Muscle layer of duodenum (tissue), 2 donors: Measurements from ENCODE around the gene BTNL9.
A peak's percentile ranks its signal among the peaks of the same experiment; 100 is the strongest.

ENCODE experiments used
- H3K27ac ChIP-seq: one replicate; pipeline ENCODE4 v1.7.0; 2013; ENCODE audit warnings: mild to moderate bottlenecking, low read length
- H3K27me3 ChIP-seq: one replicate; pipeline ENCODE4 v1.7.0; 2013; ENCODE audit warnings: low read depth, mild to moderate bottlenecking, control low read depth, low read length
- H3K36me3 ChIP-seq, 2 donors: one replicate each; pipeline ENCODE4 v1.7.0; 2013; ENCODE audit warnings: low read length in 2 of 2, control low read depth in 1 of 2, mild to moderate bottlenecking in 1 of 2; ENCODE audit not compliant: insufficient read depth in 2 of 2, control insufficient read depth in 1 of 2
- H3K4me1 ChIP-seq, 2 donors: one replicate each; pipeline ENCODE4 v1.7.0; 2013; ENCODE audit warnings: low read length in 2 of 2, mild to moderate bottlenecking in 2 of 2, control low read depth in 1 of 2, moderate library complexity in 1 of 2; ENCODE audit not compliant: insufficient read depth in 2 of 2, control insufficient read depth in 1 of 2
- H3K4me3 ChIP-seq, 2 donors: one replicate each; pipeline ENCODE4 v1.7.0; 2013; ENCODE audit warnings: low read length in 2 of 2, low read depth in 1 of 2, mild to moderate bottlenecking in 1 of 2
- H3K9me3 ChIP-seq, 2 donors: one replicate each; pipeline ENCODE4 v1.7.0; 2013; ENCODE audit warnings: low read length in 2 of 2, control low read depth in 1 of 2, mild to moderate bottlenecking in 1 of 2; ENCODE audit not compliant: control insufficient read depth in 1 of 2
- donor health status: healthy.

BTNL9 gene

GRCh38 chr5:181053488-181054121 lies 13.5 kb downstream of the BTNL9 start:
- no peak overlapping the region for H3K27ac ChIP-seq
- peak overlapping the region; percentile 42 to 73 for H3K4me3 ChIP-seq
- no peaks in the 10 kb centered on the region for H3K36me3 ChIP-seq
- no peaks in the 10 kb centered on the region for H3K9me3 ChIP-seq
- H3K27me3 ChIP-seq, result peaks cover 53% of the 10 kb centered on the region
- H3K4me1 ChIP-seq, result peaks cover 0 to 21% of the 10 kb centered on the region in 2 donors

DNA sequence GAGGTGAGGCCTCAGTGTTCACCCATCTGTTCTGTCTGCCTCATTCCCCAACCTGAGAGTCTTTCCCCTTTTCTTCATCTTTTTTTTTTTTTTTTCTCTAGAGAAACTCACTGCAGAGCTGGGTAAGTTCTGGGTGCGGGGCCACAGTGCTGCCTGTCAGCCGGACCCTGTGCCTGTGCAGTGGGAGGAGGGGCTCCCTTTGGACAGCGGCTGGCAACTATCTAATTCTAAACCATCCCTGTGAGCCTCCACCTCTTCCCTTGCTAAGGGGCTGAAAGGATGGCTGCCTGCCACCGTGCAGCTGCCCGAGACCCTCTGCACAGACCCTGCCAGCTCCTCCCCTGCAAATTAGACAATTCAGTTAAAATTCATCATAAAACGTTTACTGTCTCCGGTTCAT lies 14.1 kb downstream of the BTNL9 start:
- peak overlapping the region in 1 of 2 donors; percentile 73 for H3K4me3 ChIP-seq
- H3K4me1 ChIP-seq, result peaks cover 0 to 21% of the 10 kb centered on the region in 2 donors
- no peaks in the 10 kb centered on the region for H3K36me3 ChIP-seq
- H3K27me3 ChIP-seq, result peaks cover 59% of the 10 kb centered on the region
- H3K9me3 ChIP-seq, result no peaks in the 10 kb centered on the region
- no peak overlapping the region for H3K27ac ChIP-seq

DNA sequence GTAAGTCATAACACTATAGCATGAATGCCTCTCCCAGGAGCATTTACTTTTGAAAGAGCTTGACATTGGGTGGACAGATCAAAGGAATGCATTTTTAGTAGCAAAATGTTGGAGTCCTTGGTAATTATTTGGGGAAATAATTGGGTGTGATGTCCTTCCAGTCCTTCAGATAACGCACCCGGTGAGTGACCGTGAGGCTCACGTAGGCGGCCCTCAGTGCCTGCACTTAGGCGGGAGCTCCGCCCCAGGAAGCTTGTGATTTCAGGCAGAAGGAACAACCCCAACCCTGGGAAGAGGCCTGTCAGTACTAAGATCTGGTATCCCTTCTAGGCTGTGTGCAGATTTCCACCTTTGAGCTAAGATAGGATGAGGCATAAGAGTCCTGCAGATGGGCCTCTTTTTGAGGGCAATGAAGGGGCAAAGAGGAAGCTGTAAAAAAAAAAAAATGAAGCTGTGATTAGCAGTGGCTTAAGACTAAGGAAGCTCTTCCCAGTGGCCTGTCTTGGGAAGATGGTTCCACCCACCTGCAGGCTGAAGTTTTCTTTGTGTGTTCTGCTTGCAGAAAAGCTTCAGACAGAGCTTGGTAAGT lies 14.9 kb downstream of the BTNL9 start:
- Histone ChIP-seq H3K4me1 (peaks cover 0 to 27% of the 10 kb centered on the region in 2 donors), H3K27ac (no peak overlapping the region), H3K9me3 (no peaks in the 10 kb centered on the region), H3K4me3 (no peak overlapping the region), H3K27me3 (peaks cover 62% of the 10 kb centered on the region), H3K36me3 (no peaks in the 10 kb centered on the region)

DNA sequence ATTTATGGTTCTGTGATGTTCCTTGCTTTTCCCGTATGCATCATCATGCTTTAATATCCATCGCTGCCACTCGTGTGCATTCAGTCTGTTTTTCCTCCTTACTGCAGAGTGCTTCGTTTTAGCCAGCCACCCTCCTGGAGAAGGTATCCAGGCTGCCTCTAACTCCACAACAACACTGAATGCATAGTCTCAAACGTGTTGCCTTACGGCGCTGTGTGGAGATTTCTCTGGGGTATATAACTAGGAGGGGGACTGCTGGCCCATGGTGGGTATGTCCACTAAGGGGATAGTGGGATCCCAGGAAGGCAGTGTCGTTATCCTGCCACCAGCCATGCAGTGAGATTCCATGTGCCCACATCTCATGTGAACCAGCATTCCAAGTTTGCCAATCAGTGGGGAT lies 16.4 kb downstream of the BTNL9 start:
- no peak overlapping the region for H3K4me3 ChIP-seq
- H3K27me3 ChIP-seq, result peaks cover 69% of the 10 kb centered on the region
- H3K27ac ChIP-seq, result no peak overlapping the region

GRCh38 chr5:181058321-181058720 lies 18.3 kb downstream of the BTNL9 start:
- Histone ChIP-seq H3K27me3 (peaks cover 78% of the 10 kb centered on the region), H3K4me3 (no peak overlapping the region), H3K36me3 (no peaks in the 10 kb centered on the region)

More for the DNA sequence above, 16.4 kb downstream of the BTNL9 start:
- Histone ChIP-seq H3K9me3 (no peaks in the 10 kb centered on the region), H3K4me1 (peaks cover 0 to 27% of the 10 kb centered on the region in 2 donors), H3K36me3 (no peaks in the 10 kb centered on the region)

DNA sequence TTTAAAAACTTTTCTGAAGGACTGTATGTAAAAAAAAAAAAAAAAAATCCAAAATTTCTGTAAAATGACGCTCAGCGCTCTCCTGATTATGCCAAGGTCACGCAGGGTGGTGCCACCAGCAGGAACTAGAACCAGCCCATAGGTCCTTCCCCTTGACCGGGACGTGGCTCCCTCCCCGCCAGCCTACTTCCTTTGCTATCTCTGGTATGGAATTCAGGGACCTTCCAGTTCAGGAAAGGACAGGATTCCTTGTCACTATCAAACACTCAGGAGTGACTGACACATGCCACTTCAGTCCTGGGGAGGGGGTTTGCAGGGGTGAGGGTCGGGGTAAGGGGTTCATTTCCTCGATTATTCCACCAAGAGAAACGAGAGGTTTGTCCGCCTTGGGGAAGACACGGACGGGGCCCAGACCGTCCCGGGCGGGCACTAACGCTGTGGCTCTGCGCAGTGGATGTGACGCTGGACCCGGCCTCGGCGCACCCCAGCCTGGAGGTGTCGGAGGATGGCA lies 18.8 kb downstream of the BTNL9 start:
- Histone ChIP-seq H3K9me3 (no peaks in the 10 kb centered on the region), H3K36me3 (no peaks in the 10 kb centered on the region), H3K27ac (no peak overlapping the region), H3K4me1 (peaks cover 0 to 9% of the 10 kb centered on the region in 2 donors), H3K4me3 (no peak overlapping the region), H3K27me3 (peaks cover 73% of the 10 kb centered on the region)

More at GRCh38 chr5:181058321-181058720, 18.3 kb downstream of the BTNL9 start:
- Histone ChIP-seq H3K4me1 (peaks cover 0 to 14% of the 10 kb centered on the region in 2 donors), H3K27ac (no peak overlapping the region), H3K9me3 (no peaks in the 10 kb centered on the region)

DNA sequence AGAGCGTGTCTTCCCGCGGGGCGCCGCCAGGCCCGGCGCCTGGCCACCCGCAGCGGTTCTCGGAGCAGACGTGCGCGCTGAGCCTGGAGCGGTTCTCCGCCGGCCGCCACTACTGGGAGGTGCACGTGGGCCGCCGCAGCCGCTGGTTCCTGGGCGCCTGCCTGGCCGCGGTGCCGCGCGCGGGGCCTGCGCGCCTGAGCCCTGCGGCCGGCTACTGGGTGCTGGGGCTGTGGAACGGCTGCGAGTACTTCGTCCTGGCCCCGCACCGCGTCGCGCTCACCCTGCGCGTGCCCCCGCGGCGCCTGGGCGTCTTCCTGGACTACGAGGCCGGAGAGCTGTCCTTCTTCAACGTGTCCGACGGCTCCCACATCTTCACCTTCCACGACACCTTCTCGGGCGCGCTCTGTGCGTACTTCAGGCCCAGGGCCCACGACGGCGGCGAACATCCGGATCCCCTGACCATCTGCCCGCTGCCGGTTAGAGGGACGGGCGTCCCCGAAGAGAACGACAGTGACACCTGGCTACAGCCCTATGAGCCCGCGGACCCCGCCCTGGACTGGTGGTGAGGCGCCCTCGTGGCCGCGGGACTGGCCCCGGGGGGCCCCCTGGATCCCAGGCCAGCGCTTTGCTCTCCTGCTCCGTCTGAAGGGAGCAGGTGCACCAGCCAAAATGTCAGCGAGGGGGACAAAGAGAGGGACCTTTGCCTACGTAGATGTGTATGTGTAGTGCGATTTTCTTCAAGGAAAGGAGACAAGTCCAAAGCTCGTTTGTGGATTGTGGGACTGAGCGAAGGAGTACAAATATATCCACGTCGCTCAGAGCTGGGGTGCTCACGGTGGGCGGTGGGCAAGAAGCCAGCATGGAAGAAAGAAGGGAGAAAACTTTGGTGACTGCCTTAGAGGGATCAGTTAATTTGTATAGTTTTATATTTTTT lies 19.5 kb downstream of the BTNL9 start:
- Histone ChIP-seq H3K4me1 (peaks cover 0 to 6% of the 10 kb centered on the region in 2 donors), H3K27ac (no peak overlapping the region), H3K9me3 (no peaks in the 10 kb centered on the region), H3K36me3 (no peaks in the 10 kb centered on the region), H3K4me3 (no peak overlapping the region), H3K27me3 (peaks cover 66% of the 10 kb centered on the region)

DNA sequence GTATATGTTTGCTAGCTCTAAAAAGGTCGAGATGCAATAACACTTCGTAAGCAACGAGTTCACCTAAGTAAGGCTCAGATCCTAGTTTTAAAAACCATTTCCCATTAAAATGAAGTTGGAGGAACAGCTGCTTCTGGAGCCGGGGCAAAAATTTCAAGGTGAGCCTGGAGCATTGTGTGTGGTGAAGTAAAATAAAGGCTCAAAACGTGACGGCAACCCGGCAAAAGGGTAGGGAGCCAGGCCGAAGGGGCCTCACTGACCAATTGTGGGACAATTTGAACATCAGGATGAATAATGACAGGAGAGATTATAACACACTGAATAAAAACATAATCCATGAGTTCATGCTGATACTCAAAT lies 20.1 kb downstream of the BTNL9 start:
- H3K27me3 ChIP-seq, result peaks cover 61% of the 10 kb centered on the region
- no peaks in the 10 kb centered on the region for H3K36me3 ChIP-seq
- H3K27ac ChIP-seq, result no peak overlapping the region
- H3K4me1 ChIP-seq, result peaks cover 0 to 6% of the 10 kb centered on the region in 2 donors
- no peaks in the 10 kb centered on the region for H3K9me3 ChIP-seq
- H3K4me3 ChIP-seq, result no peak overlapping the region

- Histone ChIP-seq H3K4me1 (peaks cover 0 to 6% of the 10 kb centered on the region in 2 donors), H3K27ac (no peak overlapping the region), H3K36me3 (no peaks in the 10 kb centered on the region), H3K4me3 (no peak overlapping the region), H3K27me3 (peaks cover 57% of the 10 kb centered on the region), H3K9me3 (no peaks in the 10 kb centered on the region)
Observed at GRCh38 chr5:181060924-181061323, 20.9 kb downstream of the BTNL9 start.

- Histone ChIP-seq H3K9me3 (no peaks in the 10 kb centered on the region), H3K36me3 (no peaks in the 10 kb centered on the region), H3K4me3 (no peak overlapping the region), H3K27me3 (peaks cover 50% of the 10 kb centered on the region), H3K27ac (no peak overlapping the region), H3K4me1 (peaks cover 0 to 6% of the 10 kb centered on the region in 2 donors)
Observed at GRCh38 chr5:181061645-181062044, 21.6 kb downstream of the BTNL9 start.

DNA sequence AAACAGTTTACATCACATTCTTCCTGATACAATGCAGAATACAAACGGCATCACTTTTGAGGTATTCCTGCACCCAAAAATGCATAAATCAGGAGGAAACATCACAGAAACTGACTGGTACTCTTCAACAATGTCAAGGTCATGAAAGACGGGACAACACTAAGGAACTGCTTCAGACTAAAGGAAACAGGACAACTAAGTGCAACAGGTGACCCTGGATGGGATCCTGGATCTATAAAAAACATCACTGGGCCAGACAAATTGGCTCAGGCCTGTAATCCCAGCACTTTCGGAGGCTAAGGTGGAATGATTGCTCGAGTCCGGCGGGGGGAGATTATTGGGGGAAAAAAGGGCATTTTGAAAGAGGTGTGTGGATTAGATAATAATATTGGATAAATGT lies 22.6 kb downstream of the BTNL9 start:
- Histone ChIP-seq H3K9me3 (no peaks in the 10 kb centered on the region), H3K27ac (no peak overlapping the region), H3K36me3 (no peaks in the 10 kb centered on the region), H3K4me1 (peaks cover 0 to 6% of the 10 kb centered on the region in 2 donors), H3K4me3 (no peak overlapping the region), H3K27me3 (peaks cover 46% of the 10 kb centered on the region)
